HG02840 (cell line): ENCODE results near the gene PCCA.

ENCODE experiments used
- ATAC-seq: cut with Tn5 transposase; IDR thresholded peaks from one replicate; pipeline ENCODE4 v1.9.1; 2021; ENCODE audit warnings: mild to moderate bottlenecking, moderate library complexity, moderate number of reproducible peaks; ENCODE audit not compliant: unreplicated experiment, low FRiP score

The PCCA gene

DNA sequence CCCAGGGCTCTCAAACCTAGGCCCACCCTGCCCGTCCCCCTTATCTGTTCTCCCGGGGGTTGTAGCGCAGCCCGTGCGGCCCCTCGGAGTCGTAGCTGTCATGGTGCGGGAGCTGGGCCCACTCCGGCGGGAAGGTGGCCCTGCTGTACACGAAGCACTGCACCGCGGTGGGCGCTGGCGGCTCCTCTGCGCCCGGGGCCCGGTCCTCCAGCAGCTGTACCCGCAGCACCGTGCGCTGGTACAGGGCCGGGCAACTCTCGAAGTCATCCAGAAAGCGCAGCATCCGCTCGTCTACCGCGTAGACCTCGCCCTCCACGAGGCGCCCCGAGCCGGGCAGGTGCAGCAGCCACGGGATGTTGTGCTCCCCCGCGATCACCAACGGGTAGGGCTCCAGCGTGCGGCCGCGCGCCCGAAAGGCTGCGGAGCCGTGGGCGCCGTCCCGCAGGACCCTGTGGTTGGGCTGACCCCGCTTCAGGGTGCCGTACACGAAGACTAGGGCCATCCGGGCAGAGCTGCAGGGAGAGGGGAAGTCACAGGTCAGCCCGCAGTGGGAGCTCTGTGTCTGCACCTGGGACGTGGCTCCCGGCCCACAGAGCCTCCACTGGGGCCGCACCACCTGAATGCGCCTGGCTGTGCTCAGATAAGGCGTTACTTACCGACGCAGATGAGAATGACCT is 443.3 kb downstream of the PCCA start:
- ATAC-seq = no peak

DNA sequence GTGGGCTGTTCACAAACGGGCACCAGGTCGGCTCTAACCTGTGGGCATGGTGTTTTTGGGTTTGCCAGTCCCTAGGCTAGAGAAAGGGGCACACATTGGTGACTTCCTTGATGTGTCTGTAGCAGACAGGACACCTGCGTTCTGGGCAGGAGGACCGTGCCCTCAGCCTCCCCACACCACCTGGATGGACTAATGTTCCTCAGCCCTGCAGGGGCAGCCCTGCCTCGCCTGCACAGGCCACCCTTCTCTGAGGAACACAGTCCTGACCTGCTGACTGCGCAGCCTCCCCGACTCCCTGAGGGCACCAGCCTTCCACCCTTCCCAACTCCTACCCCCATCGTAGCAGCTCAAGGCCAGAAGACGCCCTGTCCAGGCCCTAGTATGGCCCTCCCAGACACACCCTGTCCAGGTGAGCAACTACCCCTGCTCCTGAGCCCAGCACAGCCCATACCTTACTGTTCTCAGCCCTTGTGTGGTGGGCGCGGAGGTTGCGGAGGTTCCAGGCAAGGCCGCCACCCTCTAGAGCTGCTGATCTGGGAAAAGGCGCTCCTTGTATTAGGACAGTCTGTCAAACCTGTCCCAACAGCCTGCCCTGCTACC is 444.0 kb downstream of the PCCA start:
- no peak for ATAC-seq

DNA sequence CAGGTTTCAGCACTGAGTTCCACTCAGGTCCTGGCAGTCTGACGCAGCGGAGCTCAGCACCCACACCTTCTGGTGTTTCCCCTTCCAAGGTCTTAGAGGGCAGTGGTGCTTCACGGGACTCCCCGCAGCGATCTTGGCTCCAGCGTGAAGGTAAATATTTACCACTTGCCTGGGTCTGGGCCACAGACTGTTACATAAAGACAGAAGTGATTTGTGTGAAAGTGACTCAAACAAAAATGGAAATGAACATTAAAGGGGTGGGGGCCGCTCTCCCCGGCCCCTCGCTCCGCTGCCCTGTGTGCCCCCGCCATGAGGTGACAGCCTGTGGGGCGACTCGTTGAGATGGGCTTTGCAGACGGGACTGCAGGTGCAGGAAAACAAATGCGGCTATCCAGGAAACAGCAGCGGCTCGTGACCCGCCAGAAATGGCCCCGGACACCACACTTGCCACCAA is 444.7 kb downstream of the PCCA start:
- ATAC-seq = no peak

DNA sequence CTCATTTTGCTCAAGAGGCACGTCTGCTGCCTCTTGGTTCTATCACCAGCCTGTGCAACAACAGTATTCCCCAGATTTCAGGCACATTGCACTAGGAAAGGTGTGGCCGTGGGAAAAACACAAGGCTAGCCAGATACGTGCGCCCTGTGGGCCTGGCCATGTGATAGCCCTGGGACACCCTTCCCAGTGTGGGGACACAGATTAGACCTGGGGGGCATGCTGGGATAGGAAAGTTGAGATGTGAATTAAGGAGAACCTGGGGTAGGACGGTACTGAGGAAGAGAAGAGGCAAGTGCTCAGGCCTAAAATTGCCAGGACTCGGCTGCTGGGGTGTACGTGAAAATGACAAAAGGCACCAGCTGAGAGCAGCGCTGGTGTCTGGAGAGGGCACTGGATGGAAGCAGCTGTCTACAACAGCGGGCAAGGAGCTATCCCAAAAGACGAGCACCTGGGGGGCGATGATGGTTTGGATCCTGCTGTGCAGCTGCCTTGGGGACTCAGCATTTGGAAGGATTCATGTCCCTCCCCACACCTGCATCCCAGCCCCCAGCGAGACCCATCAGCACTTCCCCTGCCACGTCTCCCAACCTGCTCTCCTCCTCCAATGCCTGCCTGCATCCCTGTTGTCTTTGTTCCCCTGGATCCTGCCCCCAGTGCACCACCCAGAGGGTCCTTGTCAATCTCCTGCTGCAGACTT is 445.4 kb downstream of the PCCA start:
- no peak for ATAC-seq

DNA sequence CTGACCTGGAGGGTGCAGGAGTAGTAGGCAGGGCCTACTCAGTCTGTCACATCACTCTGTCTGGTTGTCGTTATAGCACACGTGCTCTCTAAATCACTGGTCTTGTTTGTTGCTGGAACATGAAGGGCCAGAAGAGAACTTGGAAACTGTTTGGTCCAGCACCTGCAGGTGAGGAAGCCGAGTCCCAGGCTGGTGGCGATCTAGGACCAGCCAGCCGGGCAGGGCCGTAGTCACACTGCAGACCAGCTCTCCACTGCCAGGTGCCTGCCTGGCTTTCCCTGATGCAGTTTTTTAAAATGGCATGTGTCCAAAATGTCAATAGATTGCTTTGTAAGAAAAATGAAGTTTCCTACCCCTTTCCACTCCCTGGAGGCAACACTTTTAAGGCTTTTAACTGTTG is 446.0 kb downstream of the PCCA start:
- no peak for ATAC-seq

DNA sequence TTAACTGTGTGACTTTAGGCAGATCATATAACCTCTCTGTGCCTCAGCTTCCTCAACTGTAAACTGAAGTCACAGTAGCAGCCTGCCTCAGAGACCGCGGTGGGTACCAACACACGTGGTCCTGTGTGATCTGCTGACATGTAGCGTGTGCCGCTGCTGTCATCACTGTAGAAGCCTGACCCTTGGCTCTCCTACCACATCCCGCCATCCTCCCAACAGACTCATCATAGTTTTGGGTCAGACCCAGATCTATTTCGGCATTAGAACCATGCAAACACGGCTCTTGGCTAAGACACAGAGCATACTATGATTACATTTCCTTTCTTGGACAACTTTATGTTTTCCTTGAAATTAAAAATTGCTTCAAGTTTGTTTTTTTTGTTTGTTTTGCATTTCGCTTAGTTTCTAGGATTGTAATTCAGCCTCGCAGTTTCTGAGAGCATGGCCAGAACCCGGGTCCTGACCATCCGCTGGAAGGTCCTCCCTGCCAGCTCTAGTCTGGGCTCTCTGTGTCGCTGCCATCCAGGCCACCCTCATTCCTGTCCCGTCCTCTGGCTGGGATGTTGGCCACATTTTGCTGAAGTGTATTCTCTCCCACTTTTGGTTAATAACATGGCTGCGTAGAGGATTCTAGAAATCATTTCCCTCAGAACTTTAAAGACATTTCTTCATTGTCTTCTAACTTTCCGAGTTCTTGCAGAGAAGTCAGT is 446.7 kb downstream of the PCCA start:
- ATAC-seq = no peak

DNA sequence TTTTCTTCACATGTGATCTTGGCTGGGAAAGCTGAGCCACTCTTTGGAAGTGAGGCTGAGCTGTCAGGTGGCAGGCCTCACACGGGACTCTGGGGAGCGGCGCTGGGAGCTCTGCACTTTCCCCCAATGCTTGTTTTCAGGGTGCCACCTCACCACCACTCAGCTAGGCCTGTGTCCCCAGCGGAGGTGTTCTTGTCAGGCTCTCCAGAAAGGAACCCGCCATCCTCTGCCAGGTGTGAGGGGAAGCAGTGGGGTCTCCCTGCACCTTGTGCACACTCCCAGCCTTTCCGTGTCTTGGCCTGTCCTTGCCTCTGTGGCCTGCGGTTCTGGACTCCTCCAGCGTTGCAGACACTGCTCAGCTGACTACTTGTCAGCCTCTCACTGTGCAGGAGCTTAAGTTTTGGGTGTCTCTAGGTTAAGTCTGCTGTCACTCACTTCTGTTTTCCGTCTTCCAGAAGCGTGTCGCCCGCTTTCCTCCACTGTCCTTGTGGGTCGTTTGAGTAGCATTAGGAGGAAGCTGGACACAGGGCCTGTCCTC is 447.8 kb downstream of the PCCA start:
- ATAC-seq = no peak

DNA sequence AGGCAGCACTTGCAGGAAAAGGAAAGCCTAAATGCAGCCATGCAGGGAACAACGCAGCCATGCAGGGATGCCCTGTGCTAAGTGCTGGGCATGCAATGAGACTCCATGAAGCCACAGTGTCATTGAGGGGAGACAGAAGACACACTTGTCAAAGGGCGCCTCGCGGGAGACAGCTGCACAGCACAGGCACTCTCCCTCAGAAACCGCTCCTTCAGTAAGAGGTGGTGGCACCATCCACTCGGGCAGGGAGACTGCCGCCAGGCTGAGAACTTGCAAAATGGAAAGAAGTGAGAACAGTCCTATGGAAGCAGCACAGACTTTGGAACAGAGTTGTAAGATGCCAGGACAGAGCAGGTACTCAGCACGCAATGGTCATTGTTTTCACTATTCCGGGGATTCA is 448.6 kb downstream of the PCCA start:
- no peak for ATAC-seq

DNA sequence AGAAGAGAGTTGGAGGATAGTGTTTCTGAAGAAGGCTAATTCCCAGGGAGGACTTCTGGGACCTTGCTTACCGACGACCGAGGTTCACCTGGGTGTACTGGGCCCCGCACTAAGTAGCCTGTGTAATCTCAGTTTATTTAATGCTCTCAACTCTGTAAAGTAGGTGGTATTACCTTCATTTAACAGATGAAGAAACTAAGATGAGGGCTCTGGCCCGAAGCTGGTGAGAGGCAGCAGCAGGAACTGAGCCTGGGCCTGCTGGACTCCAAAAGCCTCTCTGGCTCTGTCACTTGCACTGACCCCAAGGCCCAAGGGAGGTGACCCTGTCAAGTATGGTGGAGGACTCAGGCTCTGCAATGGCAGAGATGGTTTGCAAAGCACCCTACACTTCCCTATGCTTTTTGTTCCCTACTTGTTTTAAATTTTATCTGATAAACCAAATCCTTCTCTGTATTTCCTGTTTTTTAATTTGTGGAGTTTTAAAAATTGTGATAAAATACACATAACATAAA is 449.1 kb downstream of the PCCA start:
- ATAC-seq = no peak

DNA sequence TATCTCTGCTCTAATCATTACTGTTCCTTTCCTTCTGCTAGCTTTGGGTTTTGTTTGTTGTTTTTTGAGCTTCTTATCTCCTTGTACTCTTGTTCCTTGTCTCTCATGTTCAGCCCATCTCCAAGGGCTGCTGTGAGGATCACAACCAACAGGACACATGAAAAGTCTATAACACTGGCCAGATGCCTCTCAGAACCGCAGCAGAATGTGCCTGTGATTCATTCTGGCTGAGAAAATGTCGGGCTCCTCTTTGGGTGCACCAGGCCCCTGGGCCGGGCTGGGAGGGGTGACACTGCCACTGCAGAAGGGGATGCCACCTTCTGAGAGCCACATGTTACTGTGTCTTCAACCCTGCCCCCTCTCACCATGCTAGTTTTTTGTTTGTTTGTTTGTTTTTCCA is 451.7 kb downstream of the PCCA start:
- no peak for ATAC-seq

DNA sequence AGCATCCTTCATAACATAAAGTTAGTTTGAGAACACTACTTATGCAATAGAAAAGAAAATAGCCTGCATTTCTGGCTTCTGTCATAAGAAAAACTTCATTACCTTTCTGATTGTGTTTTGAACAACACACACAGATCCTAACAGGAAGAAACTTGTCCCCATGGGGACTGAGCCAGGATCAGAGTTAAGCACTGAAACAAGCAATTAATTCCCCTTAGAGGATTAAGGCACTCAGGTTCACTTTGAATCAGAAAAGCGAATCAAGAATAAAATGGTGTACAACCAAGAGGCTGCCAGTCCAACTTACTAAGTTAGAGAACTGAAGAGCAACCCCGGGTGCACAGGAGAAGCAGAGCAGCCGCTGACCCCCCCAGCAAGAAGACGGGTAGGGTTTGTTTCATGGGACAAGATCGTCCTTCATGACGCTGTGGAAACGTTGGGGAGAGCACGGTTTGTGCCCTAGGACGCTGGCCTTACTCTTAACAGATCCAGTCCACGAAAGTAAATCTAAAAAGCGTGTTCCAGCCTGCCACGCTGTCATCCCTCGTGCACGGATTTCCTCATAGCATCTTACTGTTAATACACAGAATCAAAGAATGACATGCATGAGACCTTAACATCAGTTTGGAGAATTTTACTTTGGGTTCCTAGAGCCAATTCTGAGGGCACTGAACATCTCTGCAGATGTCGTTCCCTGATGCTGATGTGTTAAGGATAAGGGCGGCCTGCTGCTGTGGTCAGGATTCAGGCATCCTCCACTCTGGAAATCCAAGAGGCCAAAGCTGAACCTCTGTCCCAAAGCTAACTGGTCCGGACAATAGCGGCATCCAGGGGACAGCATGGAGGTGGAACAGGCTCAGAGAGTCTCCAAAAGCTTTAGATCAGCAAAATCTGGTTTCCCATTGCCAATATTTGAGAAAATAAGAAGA is 453.3 kb downstream of the PCCA start:
- ATAC-seq = no peak

DNA sequence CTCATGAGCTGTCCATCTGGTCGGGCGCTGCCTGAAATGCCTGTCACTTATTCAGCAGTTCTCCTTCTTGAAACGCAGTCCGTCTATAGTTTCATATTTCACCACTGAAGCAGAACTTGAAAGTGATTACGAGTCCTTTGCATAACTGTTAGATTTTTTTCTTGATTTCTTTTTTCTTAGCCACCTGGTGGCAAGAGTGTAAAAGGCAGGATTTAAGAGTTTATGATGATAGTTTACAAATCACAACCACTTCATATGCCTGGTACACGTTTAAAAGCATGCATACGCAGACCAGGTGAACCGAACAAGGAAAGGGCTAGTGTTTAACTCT is 453.9 kb downstream of the PCCA start:
- ATAC-seq = peak; percentile 68

DNA sequence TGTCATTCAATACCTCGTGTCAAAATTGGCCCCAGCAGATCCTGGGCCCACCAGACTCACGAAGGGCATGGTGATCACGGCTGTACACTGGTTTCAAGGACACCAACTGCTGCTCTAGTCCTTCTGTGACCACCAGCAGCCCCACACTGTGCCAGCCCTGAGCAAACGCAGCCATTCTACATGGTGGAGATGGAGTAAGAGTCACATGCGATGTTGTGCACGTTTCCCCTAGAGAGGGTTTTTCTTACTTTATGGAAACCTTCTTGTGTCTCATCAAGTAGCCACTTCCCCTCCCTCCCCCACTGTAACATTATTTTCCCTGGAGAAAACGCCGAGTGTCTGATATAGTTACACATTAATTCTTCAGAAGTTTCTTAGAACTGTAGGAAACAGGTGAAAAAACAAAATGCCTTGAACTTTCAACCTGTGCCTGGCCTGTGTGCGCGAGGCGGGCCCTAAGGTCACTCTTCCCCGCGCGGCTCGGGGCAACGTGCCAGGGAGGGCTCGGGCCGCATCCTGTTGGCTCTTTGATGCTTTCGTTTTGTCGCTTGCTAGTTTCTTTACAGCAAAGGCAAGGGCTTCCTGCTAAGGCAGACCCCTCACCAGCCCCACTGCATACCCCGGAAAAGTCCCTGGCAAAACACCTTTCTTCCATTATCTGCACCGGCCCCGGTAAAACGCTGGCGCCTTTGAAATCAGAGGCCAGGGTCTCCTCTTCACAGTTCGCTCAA is 455.1 kb downstream of the PCCA start:
- ATAC-seq = no peak

DNA sequence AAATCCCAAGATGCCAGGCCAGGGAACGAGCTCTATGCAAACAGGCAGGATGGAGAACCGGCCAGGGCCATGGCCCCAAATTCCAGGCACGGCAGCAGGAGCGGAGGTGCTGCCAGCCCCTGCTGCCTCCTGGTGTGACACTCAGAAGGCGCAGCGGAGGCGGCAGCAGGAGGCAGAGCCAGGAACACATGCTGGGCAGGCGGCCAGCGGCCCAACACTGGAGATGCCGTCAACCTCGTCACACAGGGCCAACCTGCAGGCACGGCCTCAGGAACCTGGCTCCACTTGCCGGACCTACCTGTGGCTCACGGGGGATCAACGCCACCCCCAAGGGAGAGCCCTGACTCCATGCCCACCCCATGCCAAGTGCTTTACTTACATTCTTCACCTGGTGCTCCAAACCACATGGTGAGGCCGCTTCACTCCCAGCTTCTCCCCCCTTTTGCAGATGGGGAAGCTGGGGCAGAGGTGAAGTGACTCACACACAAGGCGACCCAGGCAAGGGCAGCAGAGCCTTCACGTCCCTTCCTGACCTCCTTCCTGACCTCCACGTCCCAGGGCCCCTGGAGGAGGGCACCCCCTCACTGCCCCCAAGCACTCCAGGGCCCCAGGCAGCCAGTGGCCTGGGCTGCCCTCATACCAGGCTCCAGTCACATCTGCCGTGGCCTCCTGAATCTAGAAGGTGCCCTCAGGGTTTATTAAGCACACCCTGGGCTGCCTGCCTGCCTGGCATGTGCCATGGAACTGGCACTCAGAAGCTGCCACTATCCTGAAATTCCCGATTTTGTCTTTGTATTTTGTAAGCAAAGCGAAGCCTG is 456.2 kb downstream of the PCCA start:
- no peak for ATAC-seq

DNA sequence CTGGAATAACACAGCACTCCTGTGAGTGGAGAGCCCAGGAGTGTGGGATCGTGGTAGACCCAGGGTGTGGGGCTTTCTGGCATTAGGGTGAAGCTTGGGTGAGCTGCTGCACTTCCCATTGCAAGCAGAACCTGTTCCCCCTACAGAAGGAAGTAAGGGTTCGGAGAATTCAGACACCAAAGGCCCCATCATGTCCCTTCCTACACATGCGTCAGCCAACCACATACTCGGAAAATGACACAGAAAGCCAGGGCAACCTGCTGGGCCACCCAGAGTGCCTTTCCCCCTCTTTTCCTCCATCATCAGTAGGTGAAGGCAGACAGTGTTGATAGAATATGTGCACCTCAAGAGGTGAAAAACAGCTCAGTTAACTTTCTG is 456.8 kb downstream of the PCCA start:
- ATAC-seq = no peak

DNA sequence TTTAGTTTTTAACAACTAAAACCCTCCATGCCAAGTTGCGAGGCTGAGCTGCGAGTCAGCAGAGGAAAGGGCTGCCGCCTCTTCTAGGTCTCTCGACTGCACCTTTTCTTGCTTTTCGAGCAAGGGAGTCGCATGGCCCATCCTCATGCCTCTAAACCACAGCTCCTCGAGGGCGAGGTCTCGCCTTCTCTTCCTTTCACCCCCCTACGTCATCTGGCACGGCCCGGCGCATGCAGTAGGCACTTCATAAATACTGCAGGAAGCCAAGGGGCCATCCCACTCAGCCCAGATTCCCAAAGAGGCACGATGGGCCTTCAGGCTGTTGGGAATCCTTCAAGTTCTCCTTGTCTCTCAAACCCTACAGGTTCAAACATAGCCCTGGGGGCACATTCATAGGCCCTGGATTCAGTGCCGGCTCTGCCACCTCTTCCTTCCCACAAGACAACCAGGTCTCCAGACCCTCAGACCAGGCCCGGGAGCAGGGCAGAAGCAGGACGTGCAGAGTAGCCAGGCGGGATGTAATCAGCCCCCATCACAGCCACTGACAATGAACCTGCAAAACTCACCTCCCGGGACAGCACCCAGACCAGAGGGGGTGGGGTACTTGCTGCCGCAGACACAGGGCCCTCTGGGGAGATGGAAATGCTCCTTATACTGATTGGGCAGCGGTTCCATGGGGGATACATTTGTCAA is 458.0 kb downstream of the PCCA start:
- no peak for ATAC-seq

DNA sequence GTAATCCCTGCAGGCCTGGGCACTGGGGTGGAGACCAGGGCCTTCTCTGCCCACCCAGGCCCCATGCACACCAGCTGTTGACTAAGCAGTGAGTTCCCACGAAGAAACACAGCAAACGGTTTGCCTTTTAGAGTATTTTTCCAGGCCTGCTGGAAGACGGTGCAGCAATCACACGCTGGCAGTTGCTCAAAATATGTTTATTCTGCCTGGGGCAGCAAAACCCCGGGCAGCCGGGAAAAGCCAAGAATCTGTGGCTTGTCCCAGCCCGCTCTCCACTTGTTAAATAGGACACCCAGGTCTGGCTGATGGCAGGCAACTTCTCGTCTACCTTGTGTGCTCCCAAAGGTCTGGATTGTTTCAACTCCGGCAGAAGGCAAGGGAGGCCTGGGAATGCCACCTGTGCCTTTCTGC is 458.9 kb downstream of the PCCA start:
- no peak for ATAC-seq

DNA sequence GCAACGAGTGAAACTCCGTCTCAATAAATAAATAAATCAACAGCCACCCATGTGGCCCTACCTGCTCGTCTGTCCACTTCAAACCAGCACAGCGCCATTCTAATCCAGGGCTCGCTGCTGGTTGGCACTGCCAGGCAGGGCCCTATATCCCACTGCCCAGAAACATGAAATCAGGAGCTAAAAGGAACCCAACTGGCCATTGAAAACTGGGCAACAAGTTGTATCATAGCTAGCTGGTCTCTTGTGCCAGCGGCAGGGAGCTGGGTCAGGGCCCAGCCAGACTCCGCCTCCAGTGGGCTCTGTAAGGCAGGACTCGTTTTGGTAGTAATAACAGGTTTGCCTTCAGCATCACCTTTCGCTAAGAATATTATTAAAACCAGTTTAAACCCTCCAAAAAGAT is 460.4 kb downstream of the PCCA start:
- ATAC-seq = no peak
